ENCODE results near the gene ZNF354C.

ZNF354C gene

GRCh38 chr5:179124853-179125788, 64.9 kb downstream of the ZNF354C start:
- no peak for DNase-seq (ENCODE audit: low read depth, low spot score)
- no peaks in the 10 kb centered on the region for H3K9me3 ChIP-seq (ENCODE audit: insufficient read depth, low read length)
- TF ChIP-seq YY1 (IDR thresholded peaks at IDR 0.05; ENCODE audit: insufficient read depth, insufficient read length), result no peak
- no peaks in the 10 kb centered on the region for H3K27me3 ChIP-seq (ENCODE audit: insufficient read depth, insufficient read length)
- H3K4me1 ChIP-seq (ENCODE audit: insufficient read depth, insufficient read length), result no peaks in the 10 kb centered on the region
- H3K36me3 ChIP-seq (ENCODE audit: insufficient read depth, insufficient read length, low read length), result peaks cover 6% of the 10 kb centered on the region
- H3K4me3 ChIP-seq (ENCODE audit: insufficient read length, low read depth), result no peak overlapping the region
- H3K9ac ChIP-seq (ENCODE audit: insufficient read length, low read depth), result no peak overlapping the region

GRCh38 chr5:179125789-179126505, 65.8 kb downstream of the ZNF354C start:
- no peak for DNase-seq (ENCODE audit: low read depth, low spot score)
- no peak overlapping the region for H3K9ac ChIP-seq (ENCODE audit: insufficient read length, low read depth)
- peaks cover 6% of the 10 kb centered on the region for H3K36me3 ChIP-seq (ENCODE audit: insufficient read depth, insufficient read length, low read length)
- no peaks in the 10 kb centered on the region for H3K4me1 ChIP-seq (ENCODE audit: insufficient read depth, insufficient read length)
- H3K4me3 ChIP-seq (ENCODE audit: insufficient read length, low read depth), result no peak overlapping the region
- TF ChIP-seq ZNF274 (IDR thresholded peaks at IDR 0.05; ENCODE audit: low read depth, low read length) (no peak), SUZ12 (IDR thresholded peaks at IDR 0.05; ENCODE audit: extremely low read depth, insufficient read depth, insufficient read length) (no peak), YY1 (IDR thresholded peaks at IDR 0.05; ENCODE audit: insufficient read depth, insufficient read length) (no peak)
- H3K27me3 ChIP-seq (ENCODE audit: insufficient read depth, insufficient read length), result no peaks in the 10 kb centered on the region
- no peaks in the 10 kb centered on the region for H3K9me3 ChIP-seq (ENCODE audit: insufficient read depth, low read length)

DNA sequence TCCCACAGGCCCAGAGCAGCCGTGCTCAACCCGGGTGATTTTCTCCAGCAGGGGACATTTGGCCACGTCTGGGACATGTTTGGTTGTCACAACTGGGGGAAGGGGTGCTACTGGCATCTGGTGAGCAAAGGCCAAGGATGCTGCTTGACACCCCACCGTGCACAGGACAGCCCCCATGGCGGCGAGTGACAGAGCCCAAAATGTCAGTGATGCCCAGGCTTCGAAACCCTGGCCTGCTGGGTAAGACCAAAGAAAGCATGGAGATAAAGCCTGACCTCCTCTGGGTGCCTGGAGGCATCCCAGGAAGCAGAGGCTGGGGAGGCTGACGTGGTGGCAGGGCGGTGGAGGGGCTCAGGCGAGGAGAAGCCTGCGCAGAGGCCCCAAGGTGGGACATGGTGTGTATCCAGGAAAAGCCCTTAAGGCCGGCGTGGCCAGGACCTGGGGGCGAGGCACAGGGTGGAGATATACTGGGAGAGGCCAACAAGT, 66.4 kb downstream of the ZNF354C start:
- Histone ChIP-seq H3K36me3 (ENCODE audit: insufficient read depth, insufficient read length, low read length) (peaks cover 6% of the 10 kb centered on the region), H3K27me3 (ENCODE audit: insufficient read depth, insufficient read length) (no peaks in the 10 kb centered on the region), H3K4me3 (ENCODE audit: insufficient read length, low read depth) (no peak overlapping the region), H3K9ac (ENCODE audit: insufficient read length, low read depth) (no peak overlapping the region), H3K9me3 (ENCODE audit: insufficient read depth, low read length) (no peaks in the 10 kb centered on the region), H3K4me1 (ENCODE audit: insufficient read depth, insufficient read length) (no peaks in the 10 kb centered on the region)
- TF ChIP-seq SUZ12 (IDR thresholded peaks at IDR 0.05; ENCODE audit: extremely low read depth, insufficient read depth, insufficient read length) (no peak), YY1 (IDR thresholded peaks at IDR 0.05; ENCODE audit: insufficient read depth, insufficient read length) (no peak), ZNF274 (IDR thresholded peaks at IDR 0.05; ENCODE audit: low read depth, low read length) (no peak)
- DNase-seq (ENCODE audit: low read depth, low spot score), result no peak

DNA sequence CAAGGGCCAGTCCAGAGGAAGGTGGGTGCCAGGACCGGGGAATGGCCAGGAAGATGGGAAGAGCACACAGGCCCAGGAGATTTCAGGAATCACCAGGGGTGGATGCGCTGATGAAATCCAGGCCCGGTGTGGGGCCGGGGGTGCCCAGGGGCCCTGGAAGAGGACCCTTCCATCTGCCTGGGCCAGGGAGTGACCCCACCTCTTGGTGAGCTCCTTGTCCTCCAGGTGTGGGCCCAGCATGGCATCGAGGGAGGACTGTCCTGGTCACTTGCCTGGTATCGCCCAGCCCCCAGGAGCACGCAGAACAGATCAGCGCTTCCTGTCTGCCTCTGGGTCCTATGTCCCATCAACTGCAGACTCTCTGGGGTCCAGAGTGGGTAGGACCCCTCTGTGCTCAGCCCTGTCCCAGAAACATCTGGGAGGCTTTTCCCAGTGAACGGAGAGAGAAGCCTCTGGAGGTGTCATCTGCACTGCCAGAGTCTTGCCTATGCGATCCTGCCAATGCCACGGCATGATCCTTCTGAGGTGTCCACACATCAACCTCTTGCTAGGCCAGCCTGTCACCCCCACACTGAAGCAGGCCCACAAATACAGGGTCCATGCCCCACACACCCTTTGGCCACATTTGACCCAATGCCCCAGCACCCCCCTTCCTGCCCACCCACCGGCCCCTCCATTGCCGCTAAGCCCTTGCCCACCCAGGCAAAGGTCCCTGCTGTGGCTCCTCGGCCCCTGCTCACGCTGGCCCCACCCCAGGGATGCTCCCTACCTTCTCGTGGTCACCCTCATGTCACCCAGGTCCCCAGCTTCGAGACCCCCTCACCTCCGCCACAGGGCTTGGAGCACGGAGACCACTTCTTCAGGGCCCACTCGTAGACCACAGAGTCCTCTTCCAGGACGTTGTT, 67.2 kb downstream of the ZNF354C start:
- Histone ChIP-seq H3K9ac (ENCODE audit: insufficient read length, low read depth) (no peak overlapping the region), H3K27me3 (ENCODE audit: insufficient read depth, insufficient read length) (no peaks in the 10 kb centered on the region), H3K4me3 (ENCODE audit: insufficient read length, low read depth) (no peak overlapping the region), H3K36me3 (ENCODE audit: insufficient read depth, insufficient read length, low read length) (peaks cover 6% of the 10 kb centered on the region), H3K9me3 (ENCODE audit: insufficient read depth, low read length) (no peaks in the 10 kb centered on the region), H3K4me1 (ENCODE audit: insufficient read depth, insufficient read length) (no peaks in the 10 kb centered on the region)
- no peak for DNase-seq (ENCODE audit: low read depth, low spot score)
- no peak for TF ChIP-seq ZNF274 (IDR thresholded peaks at IDR 0.05; ENCODE audit: low read depth, low read length)
- TF ChIP-seq SUZ12 (IDR thresholded peaks at IDR 0.05; ENCODE audit: extremely low read depth, insufficient read depth, insufficient read length), result no peak
- no peak for TF ChIP-seq YY1 (IDR thresholded peaks at IDR 0.05; ENCODE audit: insufficient read depth, insufficient read length)

GRCh38 chr5:179128041-179128365, 67.8 kb downstream of the ZNF354C start:
- H3K27me3 ChIP-seq (ENCODE audit: insufficient read depth, insufficient read length), result no peaks in the 10 kb centered on the region
- no peak for TF ChIP-seq SUZ12 (IDR thresholded peaks at IDR 0.05; ENCODE audit: extremely low read depth, insufficient read depth, insufficient read length)
- no peak for TF ChIP-seq YY1 (IDR thresholded peaks at IDR 0.05; ENCODE audit: insufficient read depth, insufficient read length)
- TF ChIP-seq ZNF274 (IDR thresholded peaks at IDR 0.05; ENCODE audit: low read depth, low read length), result no peak
- H3K9ac ChIP-seq (ENCODE audit: insufficient read length, low read depth), result no peak overlapping the region
- H3K9me3 ChIP-seq (ENCODE audit: insufficient read depth, low read length), result no peaks in the 10 kb centered on the region
- H3K4me1 ChIP-seq (ENCODE audit: insufficient read depth, insufficient read length), result no peaks in the 10 kb centered on the region
- DNase-seq (ENCODE audit: low read depth, low spot score), result no peak
- peaks cover 6% of the 10 kb centered on the region for H3K36me3 ChIP-seq (ENCODE audit: insufficient read depth, insufficient read length, low read length)
- no peak overlapping the region for H3K4me3 ChIP-seq (ENCODE audit: insufficient read length, low read depth)

GRCh38 chr5:179128976-179129375, 68.8 kb downstream of the ZNF354C start:
- Histone ChIP-seq H3K4me1 (ENCODE audit: insufficient read depth, insufficient read length) (no peaks in the 10 kb centered on the region), H3K9ac (ENCODE audit: insufficient read length, low read depth) (no peak overlapping the region), H3K9me3 (ENCODE audit: insufficient read depth, low read length) (no peaks in the 10 kb centered on the region), H3K4me3 (ENCODE audit: insufficient read length, low read depth) (no peak overlapping the region), H3K36me3 (ENCODE audit: insufficient read depth, insufficient read length, low read length) (peaks cover 6% of the 10 kb centered on the region), H3K27me3 (ENCODE audit: insufficient read depth, insufficient read length) (no peaks in the 10 kb centered on the region)
- TF ChIP-seq ZNF274 (IDR thresholded peaks at IDR 0.05; ENCODE audit: low read depth, low read length) (no peak), SUZ12 (IDR thresholded peaks at IDR 0.05; ENCODE audit: extremely low read depth, insufficient read depth, insufficient read length) (no peak), YY1 (IDR thresholded peaks at IDR 0.05; ENCODE audit: insufficient read depth, insufficient read length) (no peak)
- DNase-seq (ENCODE audit: low read depth, low spot score), result no peak
